Measurements from ENCODE around the gene PPIE.
"Not testable (repeated sequence)": the region's sequence is repeated elsewhere in the genome, so short reads cannot be mapped to it uniquely, and the experiment has no call there.

Gene PPIE

DNA sequence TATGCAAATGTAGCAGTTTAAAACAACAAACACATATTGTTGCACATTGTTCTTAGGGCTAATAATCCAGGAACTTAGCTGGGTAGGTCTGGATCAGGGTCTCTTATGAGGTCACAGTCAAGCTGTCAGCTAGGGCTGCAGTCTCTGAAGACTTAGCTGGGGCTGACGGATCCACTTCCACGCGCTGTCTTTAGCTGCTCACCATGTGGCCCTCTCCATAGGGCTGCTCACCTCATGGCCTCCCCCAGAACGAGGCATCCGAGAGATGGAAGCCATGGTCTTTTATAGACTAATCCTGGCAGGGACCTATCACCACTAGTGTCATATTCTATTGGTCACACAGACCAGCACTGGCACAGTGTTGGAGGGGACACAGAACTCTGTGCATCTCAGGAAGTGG lies 41.1 kb downstream of the PPIE start:
- DNase-seq, result no peak

DNA sequence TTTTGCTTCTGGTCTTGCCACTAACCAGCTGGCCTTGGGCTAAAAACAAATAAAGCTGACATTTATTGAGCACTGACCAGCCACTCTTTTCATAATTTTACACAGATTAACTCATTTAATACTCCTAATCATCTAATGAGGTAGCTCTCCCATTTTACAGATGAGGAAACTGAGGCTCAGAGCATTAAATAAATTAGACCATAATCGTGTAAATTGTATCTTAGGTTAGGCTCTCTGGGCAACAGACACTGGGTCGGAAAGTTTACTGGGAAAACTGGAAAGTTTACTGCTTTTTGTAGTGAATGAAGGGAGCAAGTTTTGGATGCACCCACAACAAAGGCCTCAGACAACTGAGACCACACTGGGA lies 42.6 kb downstream of the PPIE start:
- DNase-seq, result no peak

DNA sequence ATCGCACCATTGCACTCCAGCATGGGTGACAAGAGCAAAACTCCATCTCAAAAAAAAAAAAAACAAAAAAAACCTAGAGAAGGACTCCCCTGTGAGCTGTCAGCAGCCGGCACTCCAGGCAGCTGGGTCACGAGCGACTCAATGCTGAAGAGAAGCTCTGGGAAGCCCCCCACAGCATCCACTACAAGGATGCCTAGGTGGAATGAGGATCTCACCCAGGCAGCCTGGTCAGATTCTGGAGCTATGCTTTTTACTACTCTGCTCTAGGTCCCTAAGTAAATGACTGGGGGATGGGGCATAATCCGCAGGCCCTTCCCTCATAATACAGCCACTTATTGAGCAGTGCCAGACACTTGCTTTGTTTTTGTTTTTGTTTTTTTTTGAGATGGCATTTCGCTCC lies 43.4 kb downstream of the PPIE start:
- DNase-seq, result peak; percentile 8

DNA sequence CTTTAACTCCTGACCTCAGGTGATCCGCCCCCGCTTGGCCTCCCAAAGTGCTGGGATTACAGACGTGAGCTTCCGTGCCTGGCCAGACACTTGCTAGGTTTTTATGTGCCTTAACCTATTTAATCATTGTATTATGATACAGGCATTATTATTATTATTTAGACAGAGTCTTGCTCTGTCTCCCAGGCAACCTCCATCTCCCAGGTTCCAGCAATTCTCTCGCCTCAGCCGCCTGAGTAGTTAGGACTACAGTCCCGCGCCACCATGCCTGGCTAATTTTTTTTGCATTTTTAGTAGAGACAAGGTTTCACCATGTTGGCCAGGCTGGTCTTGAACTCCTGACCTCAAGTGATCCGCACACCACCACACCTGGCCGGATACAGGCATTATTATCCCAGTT lies 44.0 kb downstream of the PPIE start:
- DNase-seq, result not testable (repeated sequence)

DNA sequence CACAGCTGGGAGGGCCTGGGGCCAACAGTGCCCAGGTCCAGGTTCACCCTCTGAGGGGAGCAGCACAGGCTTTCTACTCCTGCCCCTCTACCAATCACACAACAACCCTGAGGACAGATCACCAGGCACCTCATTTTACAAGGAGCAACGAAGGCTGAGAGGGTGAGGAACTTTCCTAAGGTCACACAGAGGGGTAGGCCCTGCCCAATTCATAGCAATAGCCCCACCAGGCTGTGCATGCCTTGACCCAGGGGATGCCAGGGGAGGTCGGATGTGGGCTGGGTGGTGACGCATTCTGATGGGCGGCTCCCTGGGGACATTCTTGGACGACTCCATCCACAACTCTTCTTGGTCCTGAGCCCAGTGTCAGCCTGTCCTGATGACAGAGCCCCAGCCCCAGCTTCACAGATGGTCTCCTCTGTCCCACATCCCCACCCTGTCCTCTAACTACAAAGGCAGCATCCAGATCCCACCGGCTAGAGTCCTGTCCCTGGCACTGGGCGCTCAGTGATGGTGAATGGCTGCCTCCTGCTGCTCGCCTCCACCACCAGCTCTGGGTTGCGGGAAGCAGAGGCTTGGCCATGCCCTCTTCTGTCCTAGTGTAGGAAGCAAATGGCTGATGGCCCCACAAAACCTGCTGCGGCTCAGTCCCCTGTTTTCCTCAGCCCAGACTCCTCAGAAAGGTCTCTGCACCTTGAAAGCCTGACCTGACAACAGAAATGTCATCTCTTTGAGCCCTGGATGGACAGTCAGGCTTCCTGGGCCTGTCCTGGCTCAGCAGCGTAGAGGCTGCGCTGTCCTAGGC lies 47.8 kb downstream of the PPIE start:
- peak; percentile 17 for DNase-seq

DNA sequence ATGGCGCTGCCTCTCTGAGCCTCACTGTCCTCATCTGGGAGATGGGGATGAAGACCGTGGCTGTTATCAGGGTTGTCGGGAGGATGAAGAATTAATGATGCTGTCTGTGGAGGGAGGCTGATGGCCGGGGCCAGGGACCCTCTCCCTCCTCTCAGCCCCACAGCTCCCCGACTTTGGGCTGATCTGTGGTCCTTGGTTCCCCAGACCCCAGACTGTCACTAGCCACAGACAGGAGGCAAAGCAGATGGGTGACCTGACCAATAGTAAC lies 48.4 kb downstream of the PPIE start:
- peak; percentile 4 for DNase-seq

DNA sequence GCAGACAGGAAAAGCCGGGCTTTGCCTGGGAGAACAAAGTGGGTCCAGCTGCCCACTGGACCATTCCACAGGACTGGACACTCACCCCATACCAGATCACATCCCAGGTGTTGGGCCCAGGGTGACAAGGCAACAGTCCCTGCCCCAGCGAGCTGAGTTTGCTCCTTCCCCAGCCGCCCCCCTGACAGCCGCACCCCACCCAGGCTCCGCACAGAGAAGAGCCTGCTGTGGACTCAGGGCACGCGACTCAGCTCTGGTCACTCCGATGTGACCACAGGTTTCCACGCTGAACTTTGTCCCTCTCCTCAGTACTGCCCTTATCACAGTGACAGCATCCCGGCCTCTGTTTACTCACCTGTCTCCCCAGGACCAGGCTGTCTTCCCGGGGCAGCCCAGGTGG lies 48.8 kb downstream of the PPIE start:
- DNase-seq, result peak; percentile 11

DNA sequence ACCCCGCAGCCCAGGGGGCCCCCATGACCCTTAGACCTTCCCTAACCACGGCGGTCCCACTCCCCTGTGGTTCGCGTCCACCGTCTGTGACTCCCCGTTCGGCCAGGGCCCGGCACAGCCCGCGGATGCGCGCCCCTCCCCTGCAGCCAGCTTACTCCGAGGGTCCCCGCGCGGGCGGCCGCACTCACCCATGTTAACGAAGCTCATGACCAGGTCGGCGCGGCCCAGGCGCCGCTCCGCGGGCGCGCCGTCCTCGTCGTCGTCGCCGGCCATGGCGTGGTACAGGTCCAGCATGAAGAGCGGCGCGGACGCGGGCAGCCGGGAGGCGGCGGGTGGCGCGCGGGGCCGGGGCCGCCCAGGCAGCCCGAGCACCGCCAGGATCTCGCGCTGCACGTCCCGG lies 49.3 kb downstream of the PPIE start:
- DNase-seq, result peak; percentile 16

DNA sequence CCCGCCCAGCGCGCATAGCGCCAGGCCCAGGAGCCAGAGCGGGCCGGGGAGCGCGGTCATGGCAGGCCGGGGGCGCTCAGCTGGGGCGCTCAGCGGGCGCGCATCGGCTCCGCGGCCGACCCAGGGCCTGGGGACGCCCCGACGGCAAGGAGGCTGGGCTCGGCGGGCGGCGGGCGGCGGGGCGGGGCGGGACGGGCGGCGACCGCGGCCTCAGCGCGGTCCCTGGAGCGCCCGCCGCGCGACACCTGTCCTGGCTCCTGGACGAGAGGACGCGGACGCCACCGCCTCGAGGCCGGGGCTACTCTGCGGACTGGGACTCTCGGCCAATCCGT lies 49.7 kb downstream of the PPIE start:
- DNase-seq, result no peak

DNA sequence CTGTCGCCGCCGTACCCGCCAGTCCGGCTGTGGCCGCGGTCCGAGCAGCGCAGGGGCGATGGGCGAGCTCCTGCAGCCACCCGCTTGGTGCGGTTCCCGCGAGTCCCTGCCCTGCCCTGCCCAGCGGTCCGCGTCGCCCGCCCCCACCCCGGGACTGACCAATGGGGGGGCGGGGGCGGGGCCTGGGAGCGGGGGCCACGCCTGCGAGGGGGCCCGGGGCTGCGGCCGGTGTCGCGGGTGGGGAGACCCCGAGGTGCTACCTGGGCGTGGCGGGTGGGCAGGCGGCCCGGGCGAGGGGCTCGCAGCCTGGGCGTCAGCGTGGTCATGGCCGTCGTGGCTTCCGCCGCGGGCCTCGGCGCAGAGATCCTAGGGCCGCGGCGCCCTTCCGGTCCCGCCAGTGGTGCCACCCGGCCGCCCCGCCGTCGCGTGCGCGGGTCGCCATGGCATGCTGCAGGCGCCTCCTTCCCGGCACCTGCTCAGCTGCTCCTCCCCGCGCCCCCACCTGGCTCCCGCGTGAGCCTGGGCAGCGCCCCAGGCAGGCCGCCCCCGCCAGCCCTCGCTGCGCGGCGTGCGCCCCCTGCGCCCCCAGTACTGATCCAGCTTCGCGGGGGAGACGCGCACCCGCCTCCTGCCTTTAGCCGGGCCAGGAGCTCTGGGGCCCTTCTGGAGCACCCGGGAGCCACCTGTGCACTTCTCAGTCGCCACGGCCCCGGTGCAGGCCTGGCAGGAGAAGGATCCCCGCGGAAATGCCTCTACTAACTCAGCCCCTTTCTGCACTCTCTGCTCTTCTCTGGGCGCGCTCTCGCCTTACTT lies 50.3 kb downstream of the PPIE start, which contains the start of gene BMP8B:
Gene BMP8B, minus strand, starts transcription at position 108 of the 813 bp plus-strand sequence. CDS start 380 bp downstream, outside the sequence.
- DNase-seq, result peak; percentile 52

DNA sequence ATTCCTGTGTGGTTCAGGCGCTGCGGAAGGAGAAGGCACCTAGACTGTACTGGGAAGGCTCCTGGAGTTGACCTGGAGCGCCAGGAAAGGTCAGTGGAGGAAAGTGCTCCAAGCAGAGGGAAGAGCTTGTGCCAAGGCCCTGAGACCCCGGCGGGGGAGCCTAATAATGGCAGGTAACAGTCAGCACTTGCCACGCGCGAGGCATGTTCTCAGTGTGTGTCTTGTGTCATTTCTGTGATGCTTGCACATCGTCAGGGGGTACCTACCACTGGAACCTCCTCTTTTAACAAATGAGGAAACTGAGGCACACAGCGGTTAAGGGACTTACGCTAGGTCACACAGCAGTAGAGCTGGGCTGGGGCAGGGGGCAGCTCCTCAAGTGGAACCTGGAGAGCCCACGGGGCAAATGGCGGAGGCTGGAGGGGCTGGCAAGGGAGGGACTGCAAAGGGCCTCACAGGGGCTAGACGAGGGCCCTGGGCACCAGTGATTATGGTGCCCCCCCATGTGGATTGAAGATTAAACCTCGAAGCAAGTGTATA lies 51.0 kb downstream of the PPIE start:
- DNase-seq, result no peak

DNA sequence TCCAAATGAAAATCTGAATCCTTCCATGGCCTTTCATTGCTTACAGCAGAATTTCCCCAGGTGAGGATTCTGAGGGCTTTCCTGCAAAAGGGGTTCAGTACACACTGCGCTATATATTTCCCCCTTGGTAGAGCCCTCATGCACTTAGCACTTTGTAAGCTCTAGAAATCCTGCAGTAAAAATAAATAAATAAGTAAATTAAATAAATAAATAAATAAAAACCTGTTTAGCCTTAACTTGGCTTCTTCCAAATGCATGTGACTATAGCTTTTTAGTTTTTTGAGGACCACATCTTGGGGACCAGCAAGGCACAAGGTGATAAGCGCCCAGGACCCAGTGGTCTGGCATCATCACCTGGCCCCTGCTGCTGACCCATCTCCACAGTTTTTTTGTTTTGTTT lies 53.2 kb downstream of the PPIE start:
- no peak for DNase-seq

DNA sequence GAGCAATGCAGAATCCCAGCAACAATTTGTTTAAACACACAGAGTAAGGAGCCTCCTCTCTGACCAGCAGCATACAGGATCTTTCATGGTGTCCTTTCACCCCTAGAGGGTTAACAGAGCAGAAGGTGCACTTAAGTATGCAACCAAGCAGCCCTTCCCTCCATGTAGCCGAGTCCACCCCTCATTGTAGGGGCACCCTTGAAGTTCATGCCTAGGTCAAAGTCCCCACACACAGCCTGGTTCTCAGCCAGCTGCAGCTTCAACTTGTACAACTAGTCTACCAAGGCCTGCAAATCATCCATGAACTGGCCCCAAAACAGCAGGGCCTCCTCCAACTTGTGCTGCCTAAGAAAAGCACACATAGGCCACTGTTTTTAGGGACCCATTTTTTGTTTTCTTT lies 57.0 kb downstream of the PPIE start:
- DNase-seq, result no peak

DNA sequence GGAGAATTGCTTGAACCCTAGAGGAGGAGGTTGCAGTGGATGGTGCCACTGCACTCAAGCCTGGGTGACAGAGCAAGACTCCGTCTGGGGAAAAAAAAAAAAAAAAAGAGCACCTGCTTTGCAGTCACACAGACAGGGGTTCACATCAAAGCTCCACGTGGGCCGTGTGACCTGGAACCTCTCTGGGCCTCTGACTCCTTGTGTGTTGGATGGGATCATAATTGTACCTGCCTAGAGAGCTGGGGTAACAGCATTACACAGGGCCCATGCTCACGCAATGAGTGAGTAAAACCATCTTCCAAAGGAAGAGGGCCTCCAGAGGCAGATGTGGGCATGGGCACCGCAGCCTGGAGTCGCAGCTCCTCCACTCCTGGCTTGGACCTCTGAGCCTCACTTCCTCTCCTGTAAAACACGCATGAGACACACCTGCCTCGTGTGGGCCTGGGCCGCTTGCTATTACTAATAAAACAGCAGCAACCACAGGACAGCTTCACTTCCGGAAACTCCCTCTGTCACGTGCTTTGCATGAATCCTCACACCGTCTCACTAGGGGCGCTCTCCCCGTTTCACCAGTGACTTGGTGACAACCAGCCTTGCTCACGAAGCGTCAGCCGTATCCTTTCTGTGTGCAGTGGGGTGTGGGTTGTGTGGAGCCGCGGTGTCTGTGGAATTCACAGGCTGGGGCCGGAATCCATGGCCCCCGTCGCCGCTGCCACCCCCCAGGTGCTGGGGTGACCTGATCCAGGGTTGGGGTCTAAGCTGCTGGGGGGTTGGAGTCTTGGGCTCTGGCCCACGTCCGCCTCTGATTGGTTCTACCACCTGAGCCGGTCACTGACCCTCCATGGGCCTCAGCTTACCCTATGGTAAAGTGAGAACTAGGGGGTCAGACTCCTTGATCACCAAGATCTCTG lies 60.4 kb downstream of the PPIE start:
- DNase-seq, result peak; percentile 57

DNA sequence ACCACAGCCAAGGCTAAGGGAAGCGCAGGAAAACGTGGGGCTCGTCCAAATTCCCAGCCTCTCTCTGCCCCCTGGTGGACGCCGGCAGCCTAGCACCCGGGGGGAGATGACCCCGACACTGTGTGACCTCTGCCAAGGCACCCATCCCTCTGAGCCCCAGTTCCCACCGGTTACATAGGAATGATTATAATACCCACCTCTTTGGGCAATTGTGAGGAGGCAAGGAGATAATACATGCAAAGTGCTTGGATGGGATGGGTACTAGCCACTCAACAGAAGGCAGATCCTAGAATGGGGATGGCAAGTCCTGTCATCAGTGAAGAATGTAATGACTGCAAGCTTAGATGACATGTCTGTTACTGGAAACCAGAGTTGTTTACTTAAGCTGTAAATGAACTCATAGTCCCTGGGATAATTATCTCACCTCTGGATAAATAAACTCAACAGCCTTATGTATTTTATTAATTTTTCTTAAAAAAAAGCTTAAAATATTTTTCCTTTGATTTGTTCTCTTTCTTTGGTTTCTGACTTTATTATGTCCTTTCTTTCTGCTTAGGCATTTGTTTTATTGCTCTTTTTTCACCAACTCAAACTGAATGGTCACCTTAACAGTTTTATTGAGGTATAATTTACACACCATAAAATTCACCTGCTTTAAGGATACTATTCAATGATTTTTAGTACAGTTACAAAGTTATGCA lies 61.2 kb downstream of the PPIE start:
- DNase-seq, result peak; percentile 52

DNA sequence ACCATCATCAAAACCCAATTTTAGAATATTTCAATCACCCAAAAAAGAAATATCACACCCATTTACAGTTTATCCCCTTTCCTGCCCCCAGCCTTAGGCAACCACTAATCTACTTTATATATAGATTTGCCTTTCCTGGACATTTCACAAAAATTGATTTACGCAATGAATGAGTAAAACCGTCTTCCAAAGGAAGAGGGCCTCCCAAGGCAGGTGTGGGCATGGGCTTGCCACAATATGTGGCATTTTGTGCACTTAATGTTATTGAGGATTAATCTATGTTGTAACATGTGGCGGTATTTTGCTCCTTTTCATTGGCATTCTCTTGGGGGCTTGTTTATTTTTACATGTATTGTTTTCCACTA lies 61.8 kb downstream of the PPIE start:
- DNase-seq, result no peak

DNA sequence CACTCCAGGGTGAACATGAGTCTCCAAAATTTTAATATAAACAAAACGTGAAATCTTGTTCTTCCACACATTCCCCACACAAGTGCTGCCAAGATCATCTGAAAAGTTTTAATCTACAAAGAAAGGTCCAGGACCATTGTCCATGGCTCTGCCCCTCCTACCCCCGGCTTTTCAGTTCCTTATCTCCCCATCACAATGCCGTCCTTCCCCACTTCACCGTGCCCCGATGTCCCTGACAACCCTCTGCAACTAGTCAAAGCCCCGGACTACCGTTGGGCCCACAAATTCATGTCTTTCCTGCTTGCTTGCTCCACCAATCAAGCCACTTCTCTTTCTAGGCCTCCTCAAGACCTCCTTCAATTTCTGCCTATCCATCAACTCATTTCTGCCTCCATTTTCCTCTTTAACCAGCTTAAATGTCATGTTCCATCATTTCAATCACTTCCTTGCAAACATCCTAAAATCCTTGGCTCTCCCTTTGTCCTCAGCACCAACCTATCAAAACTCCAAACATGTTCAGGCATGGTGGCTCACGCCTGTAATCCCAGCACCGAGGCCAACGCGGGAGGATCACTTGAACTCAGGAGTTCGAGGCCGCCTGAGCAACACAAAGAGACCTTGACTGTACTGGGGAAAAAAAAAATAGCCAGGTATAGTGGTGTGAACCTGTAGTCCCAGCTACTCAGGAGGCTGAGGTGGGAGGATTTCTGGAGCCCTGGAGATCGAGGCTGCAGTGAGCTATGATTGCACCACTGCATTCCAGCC lies 64.0 kb downstream of the PPIE start:
- no peak for DNase-seq

DNA sequence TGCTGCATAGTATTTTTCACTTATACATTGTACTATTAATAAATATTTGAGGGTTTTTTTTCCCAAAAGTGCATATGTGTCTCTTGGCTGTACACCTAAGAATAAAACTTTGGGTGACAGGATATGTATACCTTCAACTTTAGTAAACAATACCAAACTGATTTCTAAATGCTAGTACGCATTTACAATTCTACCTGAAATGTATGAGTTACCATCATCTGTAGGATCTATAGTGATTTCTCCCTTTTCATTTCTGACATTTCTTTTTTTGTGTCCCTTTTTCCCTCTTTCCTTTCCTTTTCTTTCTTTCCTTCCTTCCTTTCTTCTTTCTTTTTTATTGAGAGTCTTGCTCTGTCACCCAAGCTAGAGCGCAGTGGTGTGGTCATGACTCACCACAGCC lies 66.7 kb downstream of the PPIE start:
- no peak for DNase-seq

DNA sequence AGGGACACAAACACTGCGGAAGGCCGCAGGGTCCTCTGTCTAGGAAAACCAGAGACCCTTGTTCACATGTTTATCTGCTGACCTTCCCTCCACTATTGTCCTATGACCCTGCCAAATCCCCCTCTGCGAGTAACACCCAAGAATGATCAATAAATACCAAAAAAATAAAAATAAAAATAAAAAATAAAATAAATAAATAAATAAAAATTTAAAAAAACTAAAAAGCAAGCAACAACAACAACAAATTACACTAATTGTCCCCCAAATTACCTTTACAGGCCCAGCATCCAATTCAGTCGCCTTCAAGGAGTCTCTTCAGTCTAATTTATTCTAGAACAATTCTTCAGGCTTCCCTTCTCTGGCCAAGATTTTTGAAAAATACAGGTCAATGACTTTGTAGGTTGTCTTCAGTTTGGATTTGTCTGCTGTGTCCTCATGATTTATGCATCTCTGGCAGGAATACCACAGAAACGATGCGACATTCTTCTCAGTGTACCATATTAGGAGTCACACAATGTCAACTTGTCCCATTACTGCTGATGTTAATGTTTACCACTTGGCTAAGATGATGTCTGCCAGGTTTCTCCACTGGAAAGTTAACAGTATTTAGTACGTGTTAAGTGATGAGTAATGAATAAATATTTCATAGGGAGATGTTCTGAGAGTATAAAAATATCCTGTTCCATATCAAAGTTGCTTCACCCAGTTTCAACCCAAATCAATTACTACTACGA lies 70.3 kb downstream of the PPIE start:
- DNase-seq, result no peak

DNA sequence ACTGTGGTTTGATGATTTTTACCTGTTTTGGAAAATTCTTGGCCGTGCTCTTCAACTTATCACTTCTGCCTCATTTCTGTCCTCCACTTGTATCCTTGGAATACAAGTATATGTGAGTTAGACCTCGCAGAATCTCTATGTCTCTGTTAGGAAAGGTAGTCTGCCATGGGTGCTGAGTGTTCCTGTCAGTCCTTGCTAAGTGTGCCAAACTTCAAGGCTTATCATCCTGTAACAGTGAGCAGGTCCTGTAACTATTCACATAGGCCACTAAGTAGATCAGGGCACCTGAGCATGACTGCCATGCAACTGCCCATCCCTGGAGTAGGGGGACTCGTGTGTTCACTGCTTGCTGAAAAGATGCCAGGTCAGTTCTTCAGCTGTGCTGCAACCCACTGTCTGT lies 74.2 kb downstream of the PPIE start:
- DNase-seq, result no peak
